Stimulated activated naive CD4-positive, alpha-beta T cell (primary cell): Measurements from ENCODE around the gene MMADHC.

Experiments used
- DNase-seq, 6 experiments: peaks; one replicate each; lab custom pipeline; 2025; lab: John Stamatoyannopoulos, UW

The MMADHC gene

DNA sequence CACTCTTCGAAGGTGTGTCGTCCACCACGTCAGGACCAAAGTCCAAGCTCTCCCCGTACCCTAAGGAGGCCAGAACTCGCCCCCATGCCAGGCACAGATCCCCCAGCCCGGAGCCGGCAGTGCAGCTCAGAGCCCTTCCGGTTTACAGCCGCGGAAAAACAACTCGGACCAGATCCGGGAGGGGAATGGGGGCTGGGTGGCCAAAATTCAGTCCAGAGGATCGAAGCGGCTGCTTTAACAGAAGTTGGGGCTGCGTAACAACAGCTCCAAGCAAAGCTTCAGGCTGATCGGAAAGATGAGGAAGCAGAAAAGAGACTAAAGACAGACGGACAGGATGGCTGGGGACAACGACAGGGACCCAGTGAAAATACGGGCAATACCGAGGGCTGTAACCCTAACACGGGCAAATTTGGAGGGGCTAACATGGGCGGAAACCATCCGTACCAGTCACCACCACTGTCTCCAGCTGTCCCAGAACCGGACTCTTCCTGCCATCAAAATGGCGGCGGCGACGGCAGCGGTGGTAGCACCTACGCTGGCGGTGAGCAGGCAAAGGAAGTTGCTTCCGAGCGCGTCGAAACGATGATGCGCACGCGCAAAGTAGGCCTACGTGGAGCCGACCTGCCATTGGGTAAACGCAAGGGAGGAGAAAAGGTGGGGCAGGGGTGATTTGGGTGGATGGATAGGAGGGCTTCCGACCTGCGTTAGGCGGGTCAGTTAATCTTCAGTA lies at the start of gene MMADHC:
MMADHC (minus strand) TSS at position 556 of the 730 bp plus-strand sequence. CDS start 678 bp downstream, outside the sequence.
- DNase-seq: peak; percentile 80 to 91 (median 88)

GRCh38 chr2:149634103-149634502 lies 46.5 kb upstream of the MMADHC start:
- DNase-seq: no peak

GRCh38 chr2:149630445-149630844 lies 42.9 kb upstream of the MMADHC start:
- no peak for DNase-seq

GRCh38 chr2:149629026-149629425 lies 41.5 kb upstream of the MMADHC start:
- no peak for DNase-seq

DNA sequence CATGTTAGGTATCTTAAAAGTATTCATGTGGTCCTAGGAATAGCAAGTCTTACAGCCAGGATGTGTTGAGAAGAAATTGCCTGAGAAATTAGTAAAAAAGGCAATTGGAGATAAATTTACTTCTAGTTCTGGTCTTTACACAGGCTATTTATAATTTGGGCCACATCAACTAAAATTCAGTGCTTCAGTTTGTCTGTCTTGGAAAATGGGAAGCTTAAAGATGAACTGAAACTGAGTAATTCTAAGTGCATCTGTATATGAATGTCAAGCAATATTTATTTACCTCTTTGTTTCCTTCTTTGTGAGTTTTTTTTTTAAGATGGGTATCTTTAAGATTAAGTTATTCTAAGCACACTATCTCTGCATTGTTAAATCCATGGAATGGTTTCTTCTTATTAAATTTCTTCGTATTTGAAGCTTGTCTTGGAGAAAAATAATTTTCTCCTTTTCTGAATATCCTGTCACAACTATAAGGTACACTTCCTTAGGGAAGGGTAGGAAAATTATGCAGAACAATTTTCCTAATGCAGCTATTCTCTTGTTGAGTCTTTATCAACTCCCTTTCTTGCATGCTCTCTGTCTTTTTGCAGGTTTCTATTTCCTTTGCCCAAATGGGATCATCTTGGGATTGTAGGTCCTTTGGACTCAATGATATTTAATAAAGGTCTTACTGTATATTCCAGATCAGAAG lies 39.7 kb upstream of the MMADHC start:
- no peak for DNase-seq

- no peak for DNase-seq
Measured at GRCh38 chr2:149625671-149626070, 38.1 kb upstream of the MMADHC start.

GRCh38 chr2:149625271-149625670 lies 37.7 kb upstream of the MMADHC start:
- no peak for DNase-seq

DNA sequence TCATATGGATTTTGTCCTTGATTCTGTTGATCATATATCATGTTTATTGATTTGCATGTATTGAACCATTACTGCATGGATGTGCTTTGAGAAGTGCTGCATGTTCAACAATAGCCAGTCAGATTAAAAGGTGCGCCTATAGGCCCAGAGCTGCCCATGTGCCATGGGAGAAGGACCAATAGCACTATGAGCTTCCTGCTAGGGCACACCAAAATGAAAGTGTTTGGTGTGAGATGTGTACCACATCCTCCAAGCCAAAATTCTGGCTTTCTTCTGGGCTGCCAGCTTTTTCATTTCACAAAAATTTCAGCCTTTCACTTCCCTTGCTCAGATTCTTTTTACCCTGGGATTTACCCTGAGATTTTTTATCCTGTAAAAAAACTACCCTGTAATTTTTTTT lies 34.8 kb upstream of the MMADHC start:
- DNase-seq: no peak

GRCh38 chr2:149617476-149617875 lies 29.9 kb upstream of the MMADHC start:
- DNase-seq: no peak

GRCh38 chr2:149616681-149617456 lies 29.3 kb upstream of the MMADHC start:
- DNase-seq: no peak

DNA sequence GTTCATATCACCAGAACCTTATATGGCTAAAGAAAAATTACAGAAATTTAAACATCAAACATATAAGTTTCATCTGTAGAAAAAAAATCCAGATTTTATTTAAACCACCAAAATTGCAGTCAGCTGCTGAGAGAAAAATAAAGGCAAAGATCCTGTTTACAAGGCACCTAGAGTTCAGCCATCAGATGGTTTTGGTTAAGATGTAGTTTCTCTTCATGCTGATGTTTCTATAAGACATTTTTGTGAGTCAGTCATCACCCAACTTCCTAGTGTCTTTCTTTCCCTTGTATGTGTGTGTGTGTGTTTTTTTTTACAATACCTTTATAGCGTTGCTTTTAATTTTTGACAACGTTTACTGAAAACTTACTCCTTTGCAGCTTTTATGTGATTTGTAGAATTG lies 26.1 kb upstream of the MMADHC start:
- no peak for DNase-seq

DNA sequence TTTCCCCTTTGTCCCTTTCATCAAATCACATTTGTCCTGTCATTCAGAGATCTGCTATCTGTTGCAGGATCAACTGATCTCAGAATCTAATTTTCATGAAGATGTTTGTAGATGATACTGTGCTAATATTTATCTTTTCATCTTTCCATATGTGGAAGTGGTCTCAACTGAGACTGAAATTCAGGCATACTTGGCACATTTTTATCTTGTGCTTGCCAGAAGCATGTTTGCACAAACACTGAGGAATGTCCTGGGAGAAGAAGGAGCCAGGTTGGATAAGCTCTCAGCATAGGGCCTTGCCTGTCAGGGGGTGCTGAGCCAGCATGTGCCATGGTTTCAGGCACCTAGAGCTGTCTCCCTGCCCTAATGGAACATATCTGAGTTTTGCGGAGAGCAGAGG lies 24.5 kb upstream of the MMADHC start:
- DNase-seq: no peak

GRCh38 chr2:149611100-149611820 lies 23.7 kb upstream of the MMADHC start:
- no peak for DNase-seq

DNA sequence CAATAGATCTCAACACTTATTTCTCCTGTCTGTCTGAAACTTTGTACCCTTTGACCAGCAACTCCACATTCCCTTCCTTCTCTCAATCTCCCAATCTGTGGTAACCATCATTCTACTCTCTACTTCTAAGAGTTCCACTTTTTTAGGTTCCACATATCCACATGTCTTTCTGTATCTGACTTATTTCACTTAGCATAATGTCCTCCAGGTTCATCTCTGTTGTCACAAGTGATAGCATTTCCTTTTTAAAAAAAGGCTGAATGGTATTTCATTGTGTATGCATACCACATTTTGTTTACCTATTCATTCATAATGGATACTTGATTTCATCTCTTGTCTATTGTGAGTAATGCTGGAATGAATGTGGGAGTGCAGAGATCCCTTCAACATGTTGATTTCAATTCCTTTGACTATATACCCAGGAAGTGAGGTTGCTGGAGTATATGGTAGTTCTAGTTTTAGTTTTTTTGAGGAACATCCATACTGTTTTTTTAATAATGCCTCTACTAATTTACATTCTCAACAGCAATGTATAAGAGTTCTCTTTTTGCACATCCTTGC lies 18.8 kb upstream of the MMADHC start:
- no peak for DNase-seq

GRCh38 chr2:149603248-149603647 lies 15.7 kb upstream of the MMADHC start:
- DNase-seq: no peak

GRCh38 chr2:149601141-149601796 lies 13.7 kb upstream of the MMADHC start:
- no peak for DNase-seq

GRCh38 chr2:149597668-149598326 lies 10.2 kb upstream of the MMADHC start:
- peak in 5 of 6 experiments; percentile 10 to 77 (median 64) for DNase-seq

GRCh38 chr2:149597050-149597667 lies 9.6 kb upstream of the MMADHC start:
- peak in 1 of 6 experiments; percentile 4 for DNase-seq

- no peak for DNase-seq
Measured at GRCh38 chr2:149596471-149596870, 8.9 kb upstream of the MMADHC start.
